K562 (cell line): ENCODE results near the gene LBHD2. TPM values are rescaled to one million over a fixed set of nuclear protein-coding genes. Genes with fewer than 3 reads are reported as not detected.

Source experiments
- ATAC-seq: fragments of 200-7000 bp; cut with Tn5 transposase; 3 replicates; pipeline ENCODE4 v1.9.1; 2020; ENCODE audit warnings: moderate library complexity
- BruUV-seq: library from RNA; stranded (reverse); fragments of 400-500 nt; replicated peaks from 2 replicates; lab custom pipeline; 2021; lab: Mats Ljungman, UMichigan
- CTCF ChIA-PET: fragments of 300-600 bp; formaldehyde crosslinking; extraction: SDS; loops from one replicate; lab custom pipeline; 2021; ENCODE audit warnings: low intra/inter-chr PET ratio; lab: Yijun Ruan, JAX
- POLR2A ChIA-PET: fragments of 300-600, 350-650 bp; sonication (Branson Sonifier 250); formaldehyde crosslinking; extraction: SDS; loops from one replicate; lab custom pipeline; 2021; ENCODE audit warnings: antibody characterized with exemption, inconsistent platforms; lab: Yijun Ruan, JAX
- DNase-seq, 4 experiments: peaks; one replicate each; pipeline versions ENCODE4 v3.0.0 to v3.0.0-alpha.2; 2011 to 2018; ENCODE audit warnings: low spot score in 3 of 4, mixed read lengths in 3 of 4; ENCODE audit errors: extremely low read depth in 1 of 4
- FAIRE-seq: peaks from 2 replicates; lab custom pipeline; 2011; peaks lifted over from hg19 to GRCh38; lab: Jason Lieb, UNC
- H2AFZ ChIP-seq: 2 replicates; pipeline ENCODE4 v1.6.0; 2011; ENCODE audit warnings: low read depth, low read length, control low read depth, inconsistent platforms
- H3K27ac ChIP-seq: fragments of 200-600 bp; 3 replicates; pipeline ENCODE4 v1.8.0; 2011; ENCODE audit warnings: low read depth, mild to moderate bottlenecking, control low read depth, inconsistent platforms, low read length, moderate library complexity, mixed read lengths; ENCODE audit errors: extremely low read depth
- H3K27me3 ChIP-seq, 2 experiments: fragments of 300-600 bp in 1 of 2; 2 replicates in 1 of 2; 3 replicates in 1 of 2; pipeline versions ENCODE4 v1.6.0 to v1.8.0; 2011; ENCODE audit warnings: inconsistent platforms in 2 of 2, low read length in 2 of 2, mild to moderate bottlenecking in 1 of 2, mixed read lengths in 1 of 2, moderate library complexity in 1 of 2; ENCODE audit not compliant: control insufficient read depth in 2 of 2, insufficient read depth in 2 of 2
- H3K36me3 ChIP-seq: fragments of 300-600 bp; 3 replicates; pipeline ENCODE4 v1.8.0; 2011; ENCODE audit warnings: mild to moderate bottlenecking, low read length, inconsistent platforms; ENCODE audit not compliant: control insufficient read depth, insufficient read depth
- H3K4me1 ChIP-seq, 2 experiments: fragments of 200-600 bp in 1 of 2; replicated peaks in 1 of 2; 2 replicates in 1 of 2; 3 replicates in 1 of 2; pipeline versions ENCODE4 v1.5.1 to v1.8.0; 2011; ENCODE audit warnings: inconsistent platforms in 2 of 2, low read length in 2 of 2, mild to moderate bottlenecking in 1 of 2, mixed read lengths in 1 of 2, moderate library complexity in 1 of 2; ENCODE audit not compliant: control insufficient read depth in 2 of 2, insufficient read depth in 2 of 2
- H3K4me2 ChIP-seq: 2 replicates; pipeline ENCODE4 v1.6.1; 2011; ENCODE audit warnings: low read length, control low read depth, inconsistent platforms, mixed read lengths; ENCODE audit not compliant: insufficient read depth
- H3K4me3 ChIP-seq: fragments of 200-600 bp; sonication (generic), shearing (Covaris generic); 2 replicates; pipeline ENCODE4 v1.5.1; 2016; ENCODE audit warnings: control low read depth, inconsistent platforms
- H3K79me2 ChIP-seq: fragments of 200-600 bp; 3 replicates; pipeline ENCODE4 v1.8.0; 2011; ENCODE audit warnings: low read length, inconsistent platforms; ENCODE audit not compliant: control insufficient read depth, insufficient read depth
- H3K9ac ChIP-seq, 2 experiments: 2 replicates each; pipeline versions ENCODE4 v1.6.0 to v1.6.1; 2011; ENCODE audit warnings: low read depth in 2 of 2, low read length in 2 of 2, control low read depth in 1 of 2, inconsistent platforms in 1 of 2, mild to moderate bottlenecking in 1 of 2, mixed read lengths in 1 of 2; ENCODE audit not compliant: insufficient read depth in 1 of 2
- H3K9me1 ChIP-seq: one replicate; pipeline ENCODE4 v1.6.0; 2011; ENCODE audit warnings: inconsistent platforms, mild to moderate bottlenecking, low read length, moderate library complexity; ENCODE audit not compliant: control insufficient read depth, insufficient read depth
- H3K9me3 ChIP-seq: replicated peaks from 2 replicates; pipeline ENCODE4 v1.5.1; 2011; ENCODE audit warnings: low read depth, low read length, inconsistent platforms; ENCODE audit not compliant: control insufficient read depth, insufficient read depth
- H4K20me1 ChIP-seq: replicated peaks from 2 replicates; pipeline ENCODE4 v1.6.1; 2011; ENCODE audit warnings: low read length, inconsistent platforms, mixed read lengths; ENCODE audit not compliant: control insufficient read depth, insufficient read depth
- CBFA2T2 ChIP-seq: fragments of 450-650 bp; conservative IDR thresholded peaks from 2 replicates; pipeline ENCODE4 v1.6.1; 2017; ENCODE audit warnings: mild to moderate bottlenecking
- CTBP1 ChIP-seq: fragments of 450-650 bp; IDR thresholded peaks from 2 replicates; pipeline ENCODE4 v1.6.1; 2016; ENCODE audit warnings: borderline replicate concordance
- HMG20B ChIP-seq: fragments of 250-450 bp; sonication (Bioruptor Pico); IDR thresholded peaks from 2 replicates; pipeline ENCODE4 v1.5.0; 2021; ENCODE audit warnings: mild to moderate bottlenecking
- PHB ChIP-seq: fragments of 250-450 bp; sonication (Bioruptor Pico); IDR thresholded peaks from 2 replicates; pipeline ENCODE4 v1.5.0; 2021
- POU5F1 ChIP-seq: fragments of 150-350 bp; IDR thresholded peaks from 2 replicates; pipeline ENCODE4 v1.6.1; 2014; ENCODE audit warnings: borderline replicate concordance, low read length, low read depth, mild to moderate bottlenecking; ENCODE audit not compliant: partially characterized antibody
- ZBTB8A ChIP-seq: fragments of 450-650 bp; IDR thresholded peaks from 2 replicates; pipeline ENCODE4 v1.6.1; 2018; ENCODE audit warnings: mild to moderate bottlenecking, moderate library complexity; ENCODE audit not compliant: partially characterized antibody
- WGBS: fragments of 100-300 bp; shearing (Covaris generic); methylation state at CpG from one replicate; pipeline ENCODE4 v1.1.6; 2016; ENCODE audit warnings: low coverage, mixed read lengths; ENCODE audit not compliant: insufficient coverage; ENCODE audit errors: missing lambda C conversion rate; 5-methylcytosine and 5-hydroxymethylcytosine counted together
- in situ Hi-C: fragments of 300-500 bp; cut with MboI; formaldehyde crosslinking; loops from 4 replicates; pipeline ENCODE4 v1.15.0; 2018; ENCODE audit warnings: inconsistent platforms, mixed read lengths
- intact Hi-C: fragments of 100-400 bp; cut with micrococcal nuclease; formaldehyde crosslinking; loops from 2 replicates; pipeline ENCODE4 v1.14.2; 2022
- polyA plus RNA-seq, 8 experiments: library from polyadenylated mRNA; depleted of rRNA in 4 of 8; stranded (reverse) in 5 of 8; unstranded in 3 of 8; fragments of >200 nt; fragmentation: Nextera tagmentation in 2 of 8; fragmentation: Illumina TruSeq in 1 of 8; extraction: Ambion mirVana in 2 of 8; extraction: Trizol in 1 of 8; gene quantifications; 2 replicates each; pipeline versions ENCODE4 v1.2.1 to v1.2.3, GENCODE V29; 2011 to 2014; ENCODE audit warnings: inconsistent platforms in 1 of 8, missing spikeins in 1 of 8
- total RNA-seq, 7 experiments: library from RNA; depleted of rRNA in 6 of 7; stranded (reverse); fragments of >200 nt in 6 of 7; fragmentation: Illumina TruSeq in 2 of 7; extraction: Trizol in 2 of 7; gene quantifications; 2 replicates each; pipeline versions ENCODE4 v1.2.1 to v1.2.3, GENCODE V29; 2011 to 2021; ENCODE audit warnings: low replicate concordance in 1 of 7
- TF ChIP-seq, protein P1 (sequence below): fragments of 450-650 bp; formaldehyde crosslinking; IDR thresholded peaks from 2 replicates; pipeline ENCODE4 v1.4.0; 2020; ENCODE audit warnings: mild to moderate bottlenecking, mixed read lengths
- TF ChIP-seq, protein P2 (sequence below): fragments of 250-450 bp; sonication (Bioruptor Pico); IDR thresholded peaks from 2 replicates; pipeline ENCODE4 v1.5.0; 2021; ENCODE audit warnings: mild to moderate bottlenecking, moderate library complexity

LBHD2 gene
- total and polyA plus RNA-seq, 9 of the 15 experiments (the other 6 are each of a cell fraction or from before 2014, with no cell fraction given), result not detected

DNA sequence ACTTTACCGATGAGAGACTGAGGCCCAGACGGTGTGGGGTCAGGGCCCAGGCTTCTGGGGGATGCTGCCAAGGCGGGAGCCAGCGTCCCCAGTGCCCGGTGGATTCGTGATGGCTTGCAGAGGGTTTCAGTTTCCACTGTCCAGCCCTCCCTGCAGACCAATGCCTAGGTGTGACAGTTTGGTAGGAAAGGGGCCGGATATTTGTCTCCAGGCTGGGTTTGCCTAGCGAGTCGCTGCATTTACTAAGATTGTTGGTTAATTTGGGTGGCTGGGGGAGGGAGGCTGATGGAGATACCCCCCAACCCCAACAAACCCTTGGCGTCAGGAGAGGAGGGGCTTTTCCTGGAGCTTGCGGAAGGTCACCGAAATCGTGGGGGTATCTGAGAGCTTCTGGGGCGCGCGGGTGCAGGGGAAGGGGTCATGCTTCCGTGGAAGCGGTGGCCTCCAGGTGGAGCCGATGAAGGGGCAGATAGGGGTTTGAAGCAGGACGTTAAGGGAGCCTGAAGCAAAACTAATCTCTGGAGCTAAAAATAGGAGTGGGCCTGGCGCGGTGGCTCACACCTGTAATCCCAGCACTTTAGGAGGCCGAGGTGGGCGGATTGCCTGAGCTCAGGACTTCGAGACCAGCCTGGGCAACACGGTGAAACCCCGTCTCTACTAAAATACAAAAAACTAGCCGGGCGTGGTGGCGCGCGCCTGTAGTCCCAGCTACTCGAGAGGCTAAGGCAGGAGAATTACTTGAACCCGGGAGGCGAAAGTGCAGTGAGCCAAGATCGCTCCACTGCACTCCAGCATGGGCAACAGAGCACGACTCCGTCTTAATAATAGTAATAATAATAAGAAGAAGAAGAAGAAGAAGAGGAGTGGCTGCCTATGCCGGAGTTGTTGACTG lies 25.6 kb upstream of the LBHD2 start:
- no peak for ATAC-seq
- ChIA-PET POLR2A (no interaction called here), CTCF (no interaction called here)
- no peak for FAIRE-seq
- Histone ChIP-seq H3K27me3 (peaks cover 0 to 5% of the 10 kb centered on the region in 2 experiments; a peak in 1 of 5 replicates), H3K79me2 (peaks cover 26% of the 10 kb centered on the region), H4K20me1 (no peaks in the 10 kb centered on the region), H2AFZ (peak overlapping the region; percentile 70; the same call in 1 of the 2 replicates), H3K9me3 (no peaks in the 10 kb centered on the region), H3K36me3 (no peaks in the 10 kb centered on the region), H3K4me1 (peaks cover 14 to 23% of the 10 kb centered on the region in 2 experiments; a peak in 4 of 5 replicates), H3K4me2 (peak overlapping the region; percentile 55), H3K4me3 (peak overlapping the region; percentile 30), H3K9ac (no peak overlapping the region), H3K27ac (no peak overlapping the region), H3K9me1 (no peaks in the 10 kb centered on the region)
- DNase-seq, result no peak
- no TSS peak for BruUV-seq
- in situ Hi-C loops (no loop called here), intact Hi-C loops (no loop called here)
- WGBS, result 57% methylated on average over 26 of the region's 39 CpGs
- TF ChIP-seq POU5F1 (no peak), CBFA2T2 (no peak), HMG20B (no peak), ZBTB8A (no peak), PHB (CRISPR knock-in tag) (no peak), CTBP1 (no peak)
- TF ChIP-seq, protein P1, sequence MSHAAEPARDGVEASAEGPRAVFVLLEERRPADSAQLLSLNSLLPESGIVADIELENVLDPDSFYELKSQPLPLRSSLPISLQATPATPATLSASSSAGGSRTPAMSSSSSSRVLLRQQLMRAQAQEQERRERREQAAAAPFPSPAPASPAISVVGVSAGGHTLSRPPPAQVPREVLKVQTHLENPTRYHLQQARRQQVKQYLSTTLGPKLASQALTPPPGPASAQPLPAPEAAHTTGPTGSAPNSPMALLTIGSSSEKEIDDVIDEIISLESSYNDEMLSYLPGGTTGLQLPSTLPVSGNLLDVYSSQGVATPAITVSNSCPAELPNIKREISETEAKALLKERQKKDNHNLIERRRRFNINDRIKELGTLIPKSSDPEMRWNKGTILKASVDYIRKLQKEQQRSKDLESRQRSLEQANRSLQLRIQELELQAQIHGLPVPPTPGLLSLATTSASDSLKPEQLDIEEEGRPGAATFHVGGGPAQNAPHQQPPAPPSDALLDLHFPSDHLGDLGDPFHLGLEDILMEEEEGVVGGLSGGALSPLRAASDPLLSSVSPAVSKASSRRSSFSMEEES, result no peak
- TF ChIP-seq, protein P2, sequence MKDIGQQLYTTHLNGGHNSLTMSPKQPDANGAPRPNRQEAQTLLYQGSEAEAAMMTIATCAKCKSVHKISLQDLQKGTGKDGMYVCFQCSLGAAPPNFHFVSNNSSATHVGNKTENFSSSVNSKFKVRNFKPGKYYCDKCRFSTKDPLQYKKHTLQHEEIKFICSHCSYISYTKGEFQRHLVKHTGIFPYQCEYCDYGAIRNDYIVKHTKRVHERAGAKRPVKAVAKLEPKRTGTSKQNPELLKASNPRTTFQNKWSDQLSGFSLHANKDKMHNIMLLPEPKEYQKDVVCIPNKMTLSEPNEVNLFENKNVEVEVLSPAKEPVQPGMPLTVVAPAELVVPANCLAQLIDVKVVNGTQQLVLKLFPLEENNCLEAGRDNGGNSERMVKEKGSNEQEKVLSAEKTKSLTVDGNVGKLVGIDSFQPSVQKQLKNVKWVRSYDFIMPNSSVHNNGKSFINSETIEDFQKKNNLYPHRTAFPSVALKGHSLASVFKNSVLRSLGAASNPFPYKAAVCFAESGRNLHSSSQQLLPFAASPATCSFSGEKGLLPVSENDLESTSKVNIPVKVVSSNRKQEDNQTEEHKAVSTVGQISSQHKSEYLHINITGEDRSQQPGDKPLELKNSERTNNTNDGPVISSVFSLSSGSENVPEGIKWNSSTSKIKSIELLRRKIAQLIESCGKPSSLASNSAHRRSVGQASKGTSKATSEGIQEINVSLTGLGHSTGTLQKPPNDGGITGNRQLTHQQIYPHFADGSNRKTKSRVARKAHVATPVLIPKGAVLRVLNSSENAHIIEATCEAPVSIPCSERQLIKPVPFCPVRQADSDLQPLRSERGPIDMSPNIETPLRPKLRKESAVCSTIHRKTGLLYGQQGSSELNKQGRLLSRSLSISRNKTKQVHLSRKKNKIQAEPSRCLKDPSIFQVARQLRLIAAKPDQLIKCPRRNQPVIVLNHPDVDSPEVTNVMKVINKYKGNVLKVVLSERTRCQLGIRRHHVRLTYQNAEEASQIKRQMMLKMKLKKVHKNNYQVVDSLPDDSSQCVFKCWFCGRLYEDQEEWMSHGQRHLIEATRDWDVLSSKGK, result no peak
